Coronary artery (tissue), 2 donors: ENCODE results near the gene ENAH.
"Not testable (repeated sequence)": the region's sequence is repeated elsewhere in the genome, so short reads cannot be mapped to it uniquely, and the experiment has no call there.

Experiments
- DNase-seq: peaks from one replicate; pipeline ENCODE4 v3.0.0-alpha.2; 2017; ENCODE audit warnings: low spot score
- H3K27ac ChIP-seq, 2 donors: fragments of 200-600 bp; sonication (generic); one replicate each; pipeline ENCODE4 v1.5.1; 2016 to 2019
- H3K4me3 ChIP-seq: fragments of 200-600 bp; sonication (generic); 2 replicates; pipeline ENCODE4 v1.5.1; 2016; ENCODE audit warnings: mild to moderate bottlenecking, moderate library complexity
- CTCF ChIP-seq: fragments of 200-600 bp; sonication (generic); IDR thresholded peaks from one replicate; pipeline ENCODE4 v1.5.1; 2019; ENCODE audit warnings: antibody characterized with exemption

Gene ENAH

GRCh38 chr1:225694151-225694603 lies 41.3 kb upstream of the ENAH start:
- Histone ChIP-seq H3K4me3 (no peak overlapping the region), H3K27ac (peak overlapping the region; percentile 53 to 54)
- no peak for DNase-seq
- TF ChIP-seq CTCF: no peak

GRCh38 chr1:225693697-225694096 lies 40.8 kb upstream of the ENAH start:
- peak overlapping the region; percentile 53 to 54 for H3K27ac ChIP-seq
- not testable (repeated sequence) for H3K4me3 ChIP-seq, DNase-seq

GRCh38 chr1:225693085-225693696 lies 40.3 kb upstream of the ENAH start:
- no peak for TF ChIP-seq CTCF
- DNase-seq: no peak
- Histone ChIP-seq H3K27ac (peak overlapping the region in 1 of 2 donors; percentile 65), H3K4me3 (no peak overlapping the region)

GRCh38 chr1:225692517-225692879 lies 39.6 kb upstream of the ENAH start:
- no peak for DNase-seq
- Histone ChIP-seq H3K4me3 (no peak overlapping the region), H3K27ac (peak overlapping the region in 1 of 2 donors; percentile 65)
- TF ChIP-seq CTCF: no peak

GRCh38 chr1:225691861-225692516 lies 39.1 kb upstream of the ENAH start:
- Histone ChIP-seq H3K27ac (peak overlapping the region; percentile 2 to 75), H3K4me3 (no peak overlapping the region)
- no peak for TF ChIP-seq CTCF
- DNase-seq: no peak

GRCh38 chr1:225691377-225691776 lies 38.5 kb upstream of the ENAH start:
- TF ChIP-seq CTCF: no peak
- Histone ChIP-seq H3K4me3 (no peak overlapping the region), H3K27ac (peak overlapping the region; percentile 2 to 75)
- no peak for DNase-seq

GRCh38 chr1:225689882-225690459 lies 37.0 kb upstream of the ENAH start:
- no peak for TF ChIP-seq CTCF
- Histone ChIP-seq H3K27ac (no peak overlapping the region), H3K4me3 (no peak overlapping the region)
- DNase-seq: no peak
